GM12892 (cell line): ENCODE measurements around the gene CD101.

Experiments
- POLR2A ChIP-seq: IDR thresholded peaks from 2 replicates; pipeline ENCODE4 v1.6.1; 2011; ENCODE audit warnings: low read depth, low read length, control low read depth
- POLR2AphosphoS5 ChIP-seq: IDR thresholded peaks from 2 replicates; pipeline ENCODE4 v1.6.1; 2011; ENCODE audit warnings: low read depth, low read length, control low read depth

DNA sequence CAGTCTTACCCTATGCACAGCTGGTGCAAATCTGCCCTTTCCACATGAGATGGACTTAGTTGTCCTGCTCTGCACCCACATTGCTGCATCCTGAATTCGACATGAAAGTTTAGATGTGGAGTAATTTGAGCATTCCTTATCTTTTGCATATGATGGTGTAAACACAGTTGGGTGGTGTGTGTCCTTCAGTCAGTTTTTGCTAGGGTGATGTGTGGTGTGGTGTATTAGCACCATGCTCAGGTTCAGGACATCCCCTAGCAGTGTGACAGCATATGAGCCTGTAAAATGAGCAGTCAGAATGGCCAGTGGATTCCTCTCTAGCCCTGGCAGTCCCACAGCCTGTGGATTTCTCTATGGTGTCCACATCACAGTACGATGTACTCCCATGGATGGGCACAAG is 42.6 kb upstream of the CD101 start:
- no peak for TF ChIP-seq POLR2AphosphoS5
- TF ChIP-seq POLR2A, result no peak
